ENCODE measurements around the gene LEMD3.

DNA sequence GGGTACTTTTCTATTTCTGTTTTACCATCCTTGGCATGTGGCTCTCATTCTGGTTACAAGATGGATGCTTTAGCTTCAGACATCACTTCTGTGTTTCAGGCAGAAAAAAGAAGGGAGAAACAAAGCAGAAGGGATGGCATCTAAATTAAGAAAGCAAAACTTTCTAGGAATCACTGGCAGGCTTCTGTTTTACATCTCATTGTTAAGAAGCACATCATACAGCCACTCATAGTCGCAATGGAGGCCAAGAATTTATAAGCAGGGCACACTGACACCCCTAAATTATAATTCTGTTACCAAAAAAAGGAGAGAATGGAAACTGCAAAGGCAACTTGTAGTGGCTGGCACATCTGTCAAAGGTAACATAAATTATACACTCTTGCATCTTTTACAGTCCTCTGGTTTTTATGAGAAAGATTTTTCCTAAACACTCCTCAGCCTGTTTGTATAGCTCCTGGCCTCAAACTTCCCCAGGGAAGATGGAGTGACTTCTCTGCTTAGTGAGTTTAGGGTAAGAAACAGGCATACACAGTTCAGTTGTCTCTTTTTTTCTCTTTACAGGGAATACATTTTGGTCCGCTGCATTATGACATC, 22.0 kb upstream of the LEMD3 start:
- TF ChIP-seq EZH2 (IDR thresholded peaks at IDR 0.05; ENCODE audit: borderline replicate concordance, low read depth, low read length, severe bottlenecking), result no peak
- TF ChIP-seq, protein P1, sequence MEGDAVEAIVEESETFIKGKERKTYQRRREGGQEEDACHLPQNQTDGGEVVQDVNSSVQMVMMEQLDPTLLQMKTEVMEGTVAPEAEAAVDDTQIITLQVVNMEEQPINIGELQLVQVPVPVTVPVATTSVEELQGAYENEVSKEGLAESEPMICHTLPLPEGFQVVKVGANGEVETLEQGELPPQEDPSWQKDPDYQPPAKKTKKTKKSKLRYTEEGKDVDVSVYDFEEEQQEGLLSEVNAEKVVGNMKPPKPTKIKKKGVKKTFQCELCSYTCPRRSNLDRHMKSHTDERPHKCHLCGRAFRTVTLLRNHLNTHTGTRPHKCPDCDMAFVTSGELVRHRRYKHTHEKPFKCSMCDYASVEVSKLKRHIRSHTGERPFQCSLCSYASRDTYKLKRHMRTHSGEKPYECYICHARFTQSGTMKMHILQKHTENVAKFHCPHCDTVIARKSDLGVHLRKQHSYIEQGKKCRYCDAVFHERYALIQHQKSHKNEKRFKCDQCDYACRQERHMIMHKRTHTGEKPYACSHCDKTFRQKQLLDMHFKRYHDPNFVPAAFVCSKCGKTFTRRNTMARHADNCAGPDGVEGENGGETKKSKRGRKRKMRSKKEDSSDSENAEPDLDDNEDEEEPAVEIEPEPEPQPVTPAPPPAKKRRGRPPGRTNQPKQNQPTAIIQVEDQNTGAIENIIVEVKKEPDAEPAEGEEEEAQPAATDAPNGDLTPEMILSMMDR (IDR thresholded peaks at IDR 0.05; ENCODE audit: borderline replicate concordance, extremely low read depth, low read length, poor library complexity, severe bottlenecking), result no peak

Measured in DND-41 (cell line).